GM18873 (cell line): ENCODE measurements around the gene TSHZ2.

ENCODE experiments used
- ATAC-seq: cut with Tn5 transposase; IDR thresholded peaks from one replicate; pipeline ENCODE4 v1.9.1; 2021; ENCODE audit warnings: mild to moderate bottlenecking, moderate library complexity, moderate number of reproducible peaks; ENCODE audit not compliant: unreplicated experiment, low FRiP score

TSHZ2 gene

DNA sequence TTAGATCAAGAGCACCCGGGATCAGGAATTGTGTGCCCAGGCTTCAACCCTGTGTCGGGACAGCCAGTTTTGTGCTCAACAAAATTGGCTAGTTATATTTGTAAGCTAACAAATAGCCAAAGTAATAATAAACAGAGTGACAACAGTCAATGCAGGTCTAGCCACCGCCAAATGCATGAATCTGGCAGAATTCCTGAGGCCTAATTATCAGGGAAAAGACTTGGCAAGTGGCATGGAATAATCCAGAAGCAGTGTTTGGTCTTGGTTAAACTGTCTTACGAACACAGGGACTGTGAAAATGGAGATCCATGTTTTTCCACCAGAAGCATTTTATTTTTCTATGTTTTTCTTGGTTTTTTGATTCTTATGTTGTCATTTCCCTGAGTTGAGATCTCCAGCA, 352.7 kb downstream of the TSHZ2 start:
- ATAC-seq = no peak

DNA sequence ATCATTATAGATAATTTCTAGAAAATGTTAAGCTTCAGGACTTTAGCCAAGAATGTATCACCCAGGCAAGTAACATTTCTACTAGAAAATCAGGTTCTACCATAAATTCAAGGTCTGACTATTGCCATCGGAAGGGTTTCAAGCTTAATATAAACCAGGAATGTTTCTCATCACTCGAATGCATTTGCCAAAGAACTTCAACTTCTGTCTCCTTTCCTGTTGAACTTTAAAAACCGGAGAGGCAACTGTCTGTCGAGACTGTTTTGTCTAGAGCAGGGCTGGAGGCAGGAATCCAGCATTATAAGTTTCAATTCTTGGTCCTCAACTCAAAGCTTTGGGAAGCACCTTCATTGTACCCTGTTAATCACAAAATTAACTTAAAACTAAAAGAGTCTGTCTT, 356.8 kb downstream of the TSHZ2 start:
- ATAC-seq = no peak

GRCh38 chr20:53329781-53330180, 357.6 kb downstream of the TSHZ2 start:
- no peak for ATAC-seq

DNA sequence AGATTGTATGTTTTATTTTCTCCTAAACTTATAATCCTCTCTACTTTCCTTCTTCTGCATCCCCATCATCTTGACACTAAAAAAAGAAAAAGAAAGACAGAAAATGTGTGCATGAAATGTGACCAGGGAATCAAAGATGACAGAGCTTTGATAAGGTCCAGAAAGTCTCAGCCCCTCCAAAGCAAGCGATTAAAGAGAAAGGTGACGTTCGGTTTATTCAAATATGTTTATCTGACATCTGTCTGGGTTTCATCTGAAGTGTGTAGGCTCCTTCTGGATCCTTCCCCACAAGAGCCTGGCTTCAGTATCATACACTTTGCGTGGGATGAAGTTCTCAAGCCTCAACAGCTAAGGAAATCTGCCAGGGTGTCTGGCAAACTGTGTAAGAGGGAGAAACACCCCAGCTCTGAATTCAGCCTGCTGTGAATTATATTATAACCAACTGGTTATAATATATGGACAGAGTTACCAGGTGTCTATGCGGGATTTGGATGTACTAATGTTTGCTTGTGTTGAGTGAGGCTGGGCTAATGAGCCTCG, 358.5 kb downstream of the TSHZ2 start:
- no peak for ATAC-seq

- ATAC-seq = no peak
These were observed 359.2 kb downstream of the TSHZ2 start for GRCh38 chr20:53331151-53331973.

- ATAC-seq = no peak
These were observed 360.1 kb downstream of the TSHZ2 start for GRCh38 chr20:53332022-53332837.

DNA sequence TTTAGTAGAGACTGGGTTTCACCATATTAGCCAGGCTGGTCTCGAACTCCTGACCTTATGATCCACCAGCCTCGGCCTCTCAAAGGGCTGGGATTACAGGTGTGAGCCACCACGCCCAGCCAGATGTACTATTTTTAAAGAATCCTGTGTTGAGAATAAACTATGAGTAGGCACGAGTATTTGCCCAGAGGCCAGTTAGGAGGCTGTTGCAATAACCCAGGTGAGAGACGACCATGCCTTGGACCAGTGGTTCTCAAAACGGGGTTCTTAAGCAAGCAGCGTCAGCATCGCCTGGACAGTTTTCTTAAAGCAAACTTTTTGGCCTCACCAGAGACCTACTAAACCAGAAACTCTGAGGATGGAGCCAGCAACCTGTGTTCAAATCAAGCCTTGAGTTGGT, 362.7 kb downstream of the TSHZ2 start:
- ATAC-seq = no peak

DNA sequence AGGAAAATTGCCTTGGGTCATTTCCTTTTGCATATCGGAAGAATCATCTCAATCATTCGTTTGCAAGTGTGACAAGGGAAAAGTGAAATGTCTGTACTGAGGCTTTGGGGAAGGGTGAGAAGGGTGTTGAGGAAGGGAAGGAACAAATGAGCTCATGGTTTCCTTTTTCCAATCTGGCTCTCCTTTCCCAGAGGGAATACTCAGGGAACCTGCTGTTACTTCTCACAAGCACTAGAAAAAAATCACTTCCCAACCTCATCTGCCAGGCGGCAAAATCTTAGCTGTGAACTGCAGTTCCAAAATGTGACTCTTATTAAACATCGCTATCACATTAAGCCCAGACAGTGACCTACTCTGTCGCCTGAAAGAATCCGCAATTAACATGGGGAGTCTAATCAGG, 363.4 kb downstream of the TSHZ2 start:
- ATAC-seq = no peak

GRCh38 chr20:53336892-53337291, 364.7 kb downstream of the TSHZ2 start:
- no peak for ATAC-seq

DNA sequence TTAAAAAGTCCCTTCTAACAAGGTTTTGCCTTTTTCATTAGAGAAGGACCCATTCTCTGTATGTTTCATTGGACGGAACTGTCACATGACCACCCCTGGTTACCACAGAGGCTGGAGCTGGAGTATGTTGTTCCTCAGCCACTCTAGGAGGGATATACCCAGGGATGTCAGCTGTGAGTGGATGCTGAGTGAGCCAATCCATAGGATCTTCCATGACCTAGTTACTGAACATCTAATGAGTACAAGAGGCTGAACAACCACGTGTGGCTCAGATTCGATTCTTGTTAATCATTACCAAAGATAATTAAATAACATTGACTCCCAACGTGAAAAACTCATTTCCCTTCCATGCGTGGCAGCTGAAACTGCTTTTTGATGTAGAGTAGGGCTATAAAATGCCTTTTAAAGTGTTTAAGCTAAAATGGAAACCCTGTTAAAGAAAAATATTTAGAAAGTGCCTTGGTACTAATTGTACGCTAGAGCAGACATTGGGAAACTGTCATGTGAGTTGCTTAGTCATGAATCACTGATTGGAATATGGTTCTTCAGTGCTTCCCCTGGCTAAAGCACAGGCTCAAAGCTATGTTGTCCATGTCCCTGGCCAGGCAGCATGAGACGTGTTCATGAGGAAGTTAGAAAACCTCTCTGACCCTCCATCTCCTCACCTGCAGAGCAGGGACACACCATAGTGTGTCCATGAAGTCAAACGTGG, 365.4 kb downstream of the TSHZ2 start:
- no peak for ATAC-seq

- no peak for ATAC-seq
These were observed 366.6 kb downstream of the TSHZ2 start for GRCh38 chr20:53338716-53339115.

DNA sequence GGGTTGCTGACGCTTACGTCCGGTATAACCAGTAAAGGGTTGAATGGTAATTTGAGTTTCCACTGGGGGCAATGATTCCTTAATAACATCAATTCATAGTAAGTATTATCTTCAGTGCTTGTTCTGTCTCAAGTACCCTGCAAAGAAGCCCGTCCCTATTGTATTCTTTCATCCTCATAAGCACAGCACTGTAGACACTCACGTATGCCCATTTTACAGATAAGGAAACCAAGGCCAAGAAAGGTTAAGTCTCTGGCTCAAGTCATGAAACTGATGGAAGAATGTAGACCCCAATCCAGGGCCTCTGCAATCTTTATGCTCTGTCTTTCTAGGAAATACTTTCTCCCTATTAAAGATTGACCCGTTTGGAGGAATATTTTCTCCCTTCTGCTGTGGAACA, 370.3 kb downstream of the TSHZ2 start:
- ATAC-seq = no peak

DNA sequence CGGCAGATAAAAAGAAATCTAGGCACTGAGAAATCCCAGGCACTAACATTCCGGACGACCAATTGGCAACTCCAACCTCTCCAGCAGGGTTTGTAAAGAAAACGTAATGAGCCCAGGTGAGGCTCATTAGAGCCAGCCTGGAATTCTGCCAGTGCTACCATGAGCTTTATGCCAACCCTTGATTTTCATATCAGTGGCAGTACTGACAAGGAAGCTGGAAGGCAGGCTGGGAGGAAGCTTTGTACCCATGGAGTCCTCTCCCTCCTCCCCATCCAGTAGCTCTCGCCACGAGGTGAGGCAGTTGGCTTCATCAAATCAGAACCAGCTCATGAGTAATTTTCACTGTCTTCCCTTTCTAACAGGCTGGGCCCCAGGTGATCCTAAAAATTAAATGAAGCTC, 371.3 kb downstream of the TSHZ2 start:
- no peak for ATAC-seq

- no peak for ATAC-seq
These were observed 372.7 kb downstream of the TSHZ2 start for GRCh38 chr20:53344891-53345290.

GRCh38 chr20:53345536-53346334, 373.6 kb downstream of the TSHZ2 start:
- no peak for ATAC-seq

GRCh38 chr20:53346335-53346648, 374.1 kb downstream of the TSHZ2 start:
- no peak for ATAC-seq

DNA sequence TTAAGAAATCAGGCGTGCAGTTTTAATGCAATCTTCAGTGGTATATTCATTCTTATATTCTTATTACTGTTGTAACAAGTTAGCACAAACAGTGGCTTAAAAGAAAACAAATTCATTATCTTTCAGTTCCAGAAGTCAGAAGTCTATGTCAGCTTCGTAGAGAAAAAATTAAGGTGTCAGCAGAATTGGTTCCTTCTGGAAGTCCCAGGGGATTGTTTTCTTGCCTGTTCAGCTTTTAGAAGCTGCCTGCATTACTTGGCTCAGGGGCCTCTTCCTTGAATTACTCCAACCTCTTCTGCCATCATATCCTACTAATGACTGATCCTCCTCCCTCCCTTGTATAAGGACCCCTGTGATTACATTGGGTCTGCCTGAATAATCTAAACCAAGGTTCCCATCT, 377.6 kb downstream of the TSHZ2 start:
- ATAC-seq = no peak

DNA sequence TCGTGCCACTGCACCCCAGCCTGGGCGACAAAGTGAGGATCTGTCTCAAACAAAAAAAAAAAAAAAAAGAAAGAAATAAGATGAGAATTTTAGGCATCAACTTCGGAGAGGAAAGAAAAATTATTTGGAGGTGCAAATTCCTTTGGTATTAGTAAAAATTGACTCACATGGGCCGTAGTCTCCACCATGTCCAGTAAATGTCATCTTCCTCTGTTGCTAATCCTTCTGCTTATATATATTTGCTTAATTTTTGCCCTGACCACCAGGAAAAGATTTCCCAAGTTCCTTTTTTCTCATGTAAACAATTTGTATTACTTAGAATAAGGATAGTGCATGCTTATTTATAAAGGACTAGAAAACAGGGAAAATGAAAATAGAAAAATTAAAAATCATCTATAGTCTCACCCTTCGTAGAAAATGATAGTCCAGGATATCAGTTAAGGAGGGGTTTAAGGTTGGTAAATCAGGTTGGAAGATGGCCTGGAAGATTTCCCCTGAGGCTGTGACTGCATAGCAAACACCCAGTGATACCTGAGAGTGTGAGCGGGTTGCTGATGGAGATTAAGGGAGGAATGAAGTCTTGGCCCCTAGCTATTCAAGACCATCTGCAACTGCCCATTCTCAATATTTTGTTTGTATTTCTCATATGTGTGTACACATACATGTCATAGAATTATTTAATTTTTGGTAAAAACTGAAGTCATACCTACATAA, 380.7 kb downstream of the TSHZ2 start:
- no peak for ATAC-seq

- no peak for ATAC-seq
These were observed 382.2 kb downstream of the TSHZ2 start for GRCh38 chr20:53354314-53354713.

DNA sequence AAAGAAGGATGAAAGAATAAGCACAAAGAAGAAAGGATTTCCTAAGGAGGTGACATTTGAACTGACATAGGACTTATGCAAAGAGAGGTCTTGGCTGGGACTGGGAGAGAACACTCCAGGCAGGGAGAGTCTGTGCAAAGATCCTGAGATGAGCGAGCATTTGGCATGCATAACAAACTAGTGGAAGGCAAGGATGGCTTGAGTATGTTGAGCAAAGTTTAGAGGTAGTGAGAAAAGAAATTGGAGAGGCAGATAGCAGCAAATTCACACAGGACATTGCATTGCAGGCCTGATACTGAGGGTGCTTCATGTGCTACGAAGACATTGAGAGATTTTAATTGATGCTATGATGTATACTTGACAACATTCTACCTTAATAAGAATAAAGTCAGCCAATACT, 383.6 kb downstream of the TSHZ2 start:
- no peak for ATAC-seq
